Ishikawa (cell line): Measurements from ENCODE around the gene PDP2.

ENCODE experiments used
- CEBPB ChIP-seq: IDR thresholded peaks from 2 replicates; pipeline ENCODE4 v1.6.1; 2012
- CREB1 ChIP-seq: IDR thresholded peaks from 2 replicates; pipeline ENCODE4 v1.6.1; 2012; ENCODE audit warnings: low read depth
- EGR1 ChIP-seq: IDR thresholded peaks from 2 replicates; pipeline ENCODE4 v1.6.1; 2012
- EP300 ChIP-seq: IDR thresholded peaks from 2 replicates; pipeline ENCODE4 v1.6.1; 2012; ENCODE audit warnings: borderline replicate concordance
- FOXM1 ChIP-seq: IDR thresholded peaks from 2 replicates; pipeline ENCODE4 v1.6.1; 2012; ENCODE audit warnings: low read depth, borderline replicate concordance
- NFIC ChIP-seq: IDR thresholded peaks from 2 replicates; pipeline ENCODE4 v1.6.1; 2012
- RAD21 ChIP-seq: IDR thresholded peaks from 2 replicates; pipeline ENCODE4 v1.6.1; 2012; ENCODE audit warnings: low read depth
- REST ChIP-seq: IDR thresholded peaks from 2 replicates; pipeline ENCODE4 v1.6.1; 2012; ENCODE audit warnings: low read depth, mild to moderate bottlenecking
- TAF1 ChIP-seq: IDR thresholded peaks from 2 replicates; pipeline ENCODE4 v1.6.1; 2012; ENCODE audit warnings: low read depth, mild to moderate bottlenecking
- TCF12 ChIP-seq: IDR thresholded peaks from 2 replicates; pipeline ENCODE4 v1.6.1; 2012; ENCODE audit warnings: low read depth
- USF1 ChIP-seq: IDR thresholded peaks from 2 replicates; pipeline ENCODE4 v1.6.1; 2012
- YY1 ChIP-seq: IDR thresholded peaks from 2 replicates; pipeline ENCODE4 v1.6.1; 2012; ENCODE audit warnings: low read depth
- ZBTB7A ChIP-seq: IDR thresholded peaks from 2 replicates; pipeline ENCODE4 v1.6.1; 2012; ENCODE audit warnings: low read depth
- TF ChIP-seq, protein P1 (sequence below): IDR thresholded peaks from 2 replicates; pipeline ENCODE4 v1.6.1; 2012

DNA sequence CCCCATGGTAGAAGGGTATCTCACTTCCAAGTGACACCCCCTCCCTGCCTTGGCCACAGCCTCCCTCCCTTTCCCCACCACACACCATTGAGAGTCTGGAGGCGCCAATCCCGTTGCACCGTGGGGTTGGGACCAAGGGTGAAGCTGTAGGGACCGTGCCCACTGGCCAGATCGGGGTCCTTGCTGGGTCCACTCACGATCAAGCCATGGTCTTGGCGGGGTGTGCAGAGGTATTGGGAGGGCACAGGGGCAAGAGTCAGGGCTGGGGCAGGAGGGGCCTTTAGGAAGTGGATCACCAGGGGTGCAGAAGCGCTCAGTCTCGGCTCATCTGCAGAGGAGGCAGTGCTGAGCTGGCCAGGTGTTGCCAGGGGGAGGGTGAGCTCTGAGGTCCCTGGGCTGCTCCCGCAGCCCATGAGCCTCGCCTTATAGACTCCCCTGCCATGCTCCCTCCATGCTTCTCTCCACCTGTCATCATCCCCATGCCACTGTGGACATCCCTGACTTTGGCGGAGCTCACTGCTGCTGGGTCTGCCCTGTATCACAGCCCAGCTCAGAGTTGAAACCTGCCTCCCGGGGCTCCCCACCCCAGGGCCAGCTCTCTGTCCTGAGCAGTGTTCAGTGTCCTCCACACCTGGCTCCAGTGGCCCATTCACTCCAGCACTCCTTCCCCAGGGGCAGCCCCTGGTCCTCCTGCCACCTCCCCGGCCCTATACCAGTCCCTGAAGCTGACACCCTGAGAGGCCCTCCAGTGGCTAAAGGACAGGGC is 30.0 kb downstream of the PDP2 start:
- TF ChIP-seq ZBTB7A, result no peak
- TF ChIP-seq, protein P1, sequence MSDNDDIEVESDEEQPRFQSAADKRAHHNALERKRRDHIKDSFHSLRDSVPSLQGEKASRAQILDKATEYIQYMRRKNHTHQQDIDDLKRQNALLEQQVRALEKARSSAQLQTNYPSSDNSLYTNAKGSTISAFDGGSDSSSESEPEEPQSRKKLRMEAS, result no peak
- no peak for TF ChIP-seq EP300
- TF ChIP-seq CEBPB, result no peak
- TF ChIP-seq EGR1, result no peak
- no peak for TF ChIP-seq TAF1
- no peak for TF ChIP-seq RAD21
- no peak for TF ChIP-seq REST
- no peak for TF ChIP-seq YY1
- TF ChIP-seq USF1, result no peak
- no peak for TF ChIP-seq NFIC
- no peak for TF ChIP-seq FOXM1
- TF ChIP-seq CREB1, result no peak
- no peak for TF ChIP-seq TCF12
